Stimulated activated CD4-positive, alpha-beta T cell treated with anti-CD3 and anti-CD28 coated beads, Interleukin-1b, Interleukin-23, amount 100 ng/mL, for 4 hours (primary cell): ENCODE data around the gene MCHR2.
"Not testable (repeated sequence)": the region's sequence is repeated elsewhere in the genome, so short reads cannot be mapped to it uniquely, and the experiment has no call there.

Experiments
- DNase-seq, 2 donors: peaks; one replicate each; pipeline ENCODE4 v3.0.0-alpha.2; 2020; ENCODE audit warnings: low read depth in 2 of 2

Gene MCHR2, protein sequence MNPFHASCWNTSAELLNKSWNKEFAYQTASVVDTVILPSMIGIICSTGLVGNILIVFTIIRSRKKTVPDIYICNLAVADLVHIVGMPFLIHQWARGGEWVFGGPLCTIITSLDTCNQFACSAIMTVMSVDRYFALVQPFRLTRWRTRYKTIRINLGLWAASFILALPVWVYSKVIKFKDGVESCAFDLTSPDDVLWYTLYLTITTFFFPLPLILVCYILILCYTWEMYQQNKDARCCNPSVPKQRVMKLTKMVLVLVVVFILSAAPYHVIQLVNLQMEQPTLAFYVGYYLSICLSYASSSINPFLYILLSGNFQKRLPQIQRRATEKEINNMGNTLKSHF

DNA sequence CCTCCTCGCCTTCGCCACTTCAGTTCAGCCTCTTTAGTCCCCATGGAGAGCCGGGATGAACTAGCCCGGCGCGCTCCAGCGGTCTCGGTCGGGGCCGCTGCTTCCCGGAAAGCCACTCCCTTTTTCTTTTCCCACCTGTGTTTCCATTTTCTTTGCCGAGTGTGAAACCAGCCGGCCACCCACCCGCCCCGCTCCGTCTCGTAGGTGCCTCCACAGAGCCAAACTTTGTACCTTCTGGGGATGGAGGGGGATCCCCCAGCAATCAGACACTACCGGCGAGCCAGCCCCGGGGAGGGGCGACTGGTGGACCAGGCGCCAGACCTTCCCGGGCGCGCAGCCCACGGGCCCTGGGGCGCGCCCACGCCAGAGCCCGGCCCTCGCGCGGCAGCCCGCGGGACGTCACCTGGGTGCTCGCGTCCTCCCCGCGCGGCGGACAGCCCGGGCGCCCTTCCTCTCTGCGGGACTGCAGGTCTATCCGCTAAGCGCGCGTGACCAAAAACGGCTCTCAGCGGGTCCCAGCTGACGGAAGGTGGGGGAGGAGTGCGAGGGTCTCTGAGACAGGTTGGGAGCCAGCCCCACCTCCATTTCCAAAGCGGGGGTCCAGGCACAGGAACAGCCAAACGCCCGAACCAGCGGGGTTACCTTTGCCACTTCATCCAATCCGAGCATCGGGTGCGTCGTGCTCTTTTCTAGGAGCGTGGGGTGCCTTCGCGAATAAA, at the start of gene MCHR2:
Gene MCHR2, minus strand, starts transcription at position 691 of the 719 bp plus-strand sequence. CDS start 38,076 bp downstream, outside the sequence.
- no peak for DNase-seq

DNA sequence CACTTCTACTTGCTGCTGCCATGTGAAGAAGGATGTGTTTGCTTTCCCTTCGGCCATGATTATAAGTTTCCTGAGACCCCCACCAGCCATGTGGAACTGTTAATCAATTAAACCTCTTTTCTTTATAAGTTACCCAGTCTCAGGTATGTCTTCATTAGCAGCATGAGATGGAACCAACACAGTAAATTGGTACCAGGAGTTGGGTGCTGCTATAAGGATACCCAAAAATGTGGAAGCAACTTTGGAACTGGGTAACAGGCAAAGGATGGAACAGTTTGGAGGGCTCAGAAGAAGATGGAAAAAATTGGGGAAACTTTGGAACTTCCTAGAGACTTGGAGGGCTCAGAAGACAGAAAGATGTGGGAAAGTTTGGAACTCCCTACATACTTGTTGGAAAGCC, 44.5 kb upstream of the MCHR2 start:
- not testable (repeated sequence) for DNase-seq

DNA sequence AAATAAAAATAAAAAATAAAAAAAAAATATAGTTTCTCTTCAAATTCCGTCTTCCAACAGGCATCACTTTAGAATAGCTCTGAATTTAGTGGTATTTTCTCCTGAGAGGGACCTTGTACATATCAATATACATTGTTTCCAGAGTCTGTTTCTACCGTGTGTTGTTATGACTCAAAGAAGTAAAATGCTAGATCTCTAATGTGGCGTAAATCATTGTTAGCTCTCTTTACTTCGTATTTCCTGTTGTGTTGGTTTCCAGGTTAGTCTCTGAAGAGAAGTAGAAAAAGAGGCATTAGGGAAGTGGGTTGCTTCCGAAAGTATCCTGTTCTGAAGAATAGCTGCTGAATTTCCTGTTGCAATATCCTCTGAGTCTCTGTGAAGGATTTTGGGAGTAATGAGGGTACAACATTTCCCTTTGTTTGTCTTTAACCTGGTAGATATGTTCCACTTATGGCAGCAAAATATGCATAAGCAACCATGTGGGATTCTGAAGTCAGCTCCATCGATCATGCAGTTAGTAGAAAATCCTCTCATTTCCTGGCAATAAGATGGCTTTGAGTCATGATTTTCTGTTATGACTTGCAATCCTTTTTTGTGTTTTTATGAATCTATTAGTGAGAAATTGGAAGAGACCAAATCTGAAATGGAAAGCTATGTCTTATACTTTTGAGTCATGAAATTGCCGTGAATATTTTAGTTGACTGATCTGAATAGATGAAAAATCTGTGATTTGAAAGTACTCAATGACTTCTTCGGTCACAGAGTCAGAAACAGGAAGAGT, 42.0 kb upstream of the MCHR2 start:
- DNase-seq: no peak

DNA sequence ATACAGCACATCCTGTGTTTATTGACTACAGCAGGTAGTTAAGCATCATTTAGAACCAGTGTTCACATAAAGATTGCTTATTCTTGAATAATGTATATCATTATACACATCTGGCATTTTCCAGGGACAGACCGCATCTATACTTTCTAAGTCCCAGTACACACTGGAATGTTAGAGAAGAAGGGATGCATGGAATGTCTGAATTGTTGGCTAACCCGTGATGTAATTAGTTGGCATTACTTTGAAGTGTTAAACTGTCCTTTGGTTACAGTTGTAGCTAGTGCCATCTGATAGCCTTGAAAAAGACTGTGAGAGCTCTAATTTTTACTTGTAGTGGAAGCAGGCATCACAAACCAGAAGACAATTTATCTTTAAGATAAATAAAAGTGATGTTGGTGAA, 29.8 kb upstream of the MCHR2 start:
- DNase-seq: no peak

DNA sequence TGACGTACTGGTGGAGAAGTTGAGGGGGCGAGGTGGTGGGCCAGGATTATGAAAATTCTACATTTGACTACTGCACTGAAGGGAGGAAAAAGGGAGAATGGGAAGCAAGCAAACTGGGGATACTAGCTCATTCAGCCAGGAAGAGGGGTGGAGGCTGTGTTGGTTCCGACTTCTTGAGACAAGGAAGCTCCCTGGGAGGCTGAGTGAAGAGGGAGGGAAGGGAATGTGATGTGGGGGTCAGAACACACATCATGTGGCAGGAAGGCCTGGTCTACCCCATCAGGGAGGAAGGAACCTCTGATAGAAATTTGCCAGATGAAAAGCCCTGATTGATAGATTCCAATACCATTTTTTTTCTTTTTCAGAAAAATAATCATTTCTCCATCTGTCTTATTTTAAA, 28.8 kb upstream of the MCHR2 start:
- DNase-seq: no peak

DNA sequence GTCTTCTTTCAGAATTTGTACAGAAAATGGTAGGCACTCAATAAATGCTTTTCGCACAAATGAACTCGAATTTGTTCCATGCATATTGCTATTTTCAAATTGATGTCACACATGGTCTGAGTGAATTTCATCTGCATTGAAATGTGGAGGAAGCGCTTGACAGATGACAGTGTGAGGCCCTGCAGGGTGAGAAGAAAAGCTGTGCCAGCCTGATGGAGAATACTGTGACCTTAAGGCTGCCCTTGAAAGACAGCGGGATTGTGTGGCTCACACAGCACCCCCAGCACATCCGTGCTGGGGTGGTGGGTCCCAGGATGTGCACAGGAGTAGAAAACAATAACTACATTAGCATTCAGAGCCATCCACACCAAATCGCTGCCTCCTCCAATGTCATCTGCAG, 14.8 kb upstream of the MCHR2 start:
- no peak for DNase-seq

DNA sequence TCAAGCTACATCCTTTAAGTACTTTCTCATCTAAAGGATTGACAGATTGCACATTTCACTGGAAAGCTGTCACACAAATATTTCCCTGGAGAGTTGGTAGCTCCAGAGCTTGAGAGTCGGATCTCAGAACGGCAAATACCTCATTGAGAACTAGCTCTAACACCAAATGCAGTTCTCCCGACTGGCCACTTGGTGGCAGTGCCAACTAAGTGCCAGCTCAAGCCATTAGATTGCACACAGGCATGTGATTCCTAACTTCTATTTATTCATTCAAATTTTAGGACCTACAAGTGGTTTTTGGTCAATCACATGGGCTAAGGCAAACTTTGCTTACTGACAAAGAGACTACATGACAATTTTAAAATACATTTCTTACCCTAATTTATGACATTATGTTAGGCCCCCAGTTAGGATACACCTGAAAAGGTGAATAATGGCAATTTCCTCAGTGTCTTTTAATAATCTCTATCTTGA, 7.9 kb upstream of the MCHR2 start:
- DNase-seq: peak; percentile 8 to 18

DNA sequence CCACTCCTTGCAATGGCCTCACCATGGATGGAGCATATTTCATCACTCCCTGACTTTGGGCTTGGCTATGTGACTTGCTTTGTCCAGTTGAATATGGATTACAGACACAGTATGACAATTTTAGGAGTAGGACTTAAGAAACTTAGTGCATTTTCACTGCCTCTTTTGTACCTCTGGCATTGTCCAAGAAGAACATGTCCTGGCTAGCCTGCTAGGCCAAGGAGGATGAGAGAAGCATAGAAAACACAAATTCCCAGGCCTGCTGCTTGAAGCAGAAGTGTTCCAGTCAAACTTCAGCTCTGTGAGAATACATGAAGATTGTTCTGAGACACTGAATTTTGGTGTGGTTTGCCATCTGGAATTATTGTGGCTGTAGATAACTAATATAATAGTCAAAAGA, 3.1 kb upstream of the MCHR2 start:
- DNase-seq: no peak

DNA sequence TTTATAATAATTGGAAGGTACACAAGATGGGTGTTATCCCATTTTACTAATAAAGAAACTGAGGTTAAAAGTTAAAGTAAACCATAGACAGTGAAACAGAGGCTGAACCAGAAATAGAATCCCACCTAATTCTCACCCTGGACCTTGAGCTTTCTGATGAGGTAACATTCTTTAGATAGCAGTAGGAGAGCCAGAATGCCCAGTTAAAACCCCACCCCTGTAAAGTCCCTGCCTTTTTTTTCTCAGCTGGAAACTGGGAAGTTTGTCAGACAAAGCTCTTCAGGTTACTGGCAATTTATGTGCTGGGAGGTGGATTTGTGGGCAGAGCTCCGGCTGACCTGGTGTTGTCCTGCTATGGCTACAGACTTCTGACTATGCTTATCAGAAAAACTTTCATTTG, 1.9 kb upstream of the MCHR2 start:
- DNase-seq: no peak

DNA sequence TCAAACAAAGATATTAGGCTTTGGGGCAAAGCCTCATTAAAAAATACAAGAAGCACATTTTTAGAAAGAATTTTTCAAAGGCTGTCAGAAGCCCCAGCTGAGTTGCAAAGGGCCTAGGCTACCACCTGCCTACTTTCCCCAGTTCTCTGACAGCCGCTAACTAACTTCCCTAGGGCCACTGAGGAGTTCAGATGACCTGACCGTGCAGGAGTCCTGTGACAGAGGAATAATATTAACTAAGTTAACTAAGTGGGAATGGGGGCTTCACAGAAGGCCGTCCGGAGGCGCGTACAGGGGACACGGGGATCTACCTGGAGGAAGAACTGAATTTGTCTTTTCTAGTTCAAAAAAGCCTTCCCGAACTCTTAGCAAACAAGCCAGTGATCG, 884 bp downstream of the MCHR2 start:
- DNase-seq: no peak

DNA sequence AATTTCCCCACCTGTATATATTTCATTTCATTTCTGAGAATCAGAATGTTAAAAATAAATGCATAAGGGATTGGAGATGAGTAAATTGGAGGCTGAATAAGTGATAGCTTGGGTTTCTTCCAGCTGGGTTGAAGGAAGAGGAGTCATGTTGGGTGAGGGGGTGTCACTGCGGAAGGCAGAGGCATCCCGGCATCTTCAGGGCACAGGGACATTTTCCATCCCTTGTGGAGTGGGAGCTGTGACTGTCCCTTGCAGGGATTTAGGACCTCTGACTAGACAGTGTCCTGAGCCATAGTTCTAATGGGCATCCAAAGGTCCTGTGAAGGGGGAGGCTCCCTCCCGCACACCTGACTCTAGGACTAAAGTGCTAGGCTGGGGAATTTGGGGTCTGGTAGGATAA, 2.1 kb downstream of the MCHR2 start:
- DNase-seq: no peak

DNA sequence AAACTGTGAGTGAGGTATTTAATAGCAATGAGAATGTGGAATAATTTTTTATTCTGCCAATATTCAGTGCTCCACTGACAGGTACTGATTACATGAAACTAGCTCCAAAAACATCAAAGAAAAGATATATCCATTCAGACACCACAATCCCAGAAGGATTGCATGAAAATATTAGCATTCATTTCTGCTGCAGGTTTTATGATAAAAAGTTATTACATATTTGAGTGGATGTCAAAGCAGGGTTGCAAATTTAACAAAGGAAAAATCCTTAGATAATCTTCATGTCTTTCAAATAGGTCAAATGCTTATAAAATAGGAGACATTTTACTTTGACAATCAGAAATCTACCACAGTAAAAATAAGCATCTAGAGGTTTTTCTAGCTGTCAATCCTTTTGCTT, 13.3 kb downstream of the MCHR2 start:
- DNase-seq: no peak

DNA sequence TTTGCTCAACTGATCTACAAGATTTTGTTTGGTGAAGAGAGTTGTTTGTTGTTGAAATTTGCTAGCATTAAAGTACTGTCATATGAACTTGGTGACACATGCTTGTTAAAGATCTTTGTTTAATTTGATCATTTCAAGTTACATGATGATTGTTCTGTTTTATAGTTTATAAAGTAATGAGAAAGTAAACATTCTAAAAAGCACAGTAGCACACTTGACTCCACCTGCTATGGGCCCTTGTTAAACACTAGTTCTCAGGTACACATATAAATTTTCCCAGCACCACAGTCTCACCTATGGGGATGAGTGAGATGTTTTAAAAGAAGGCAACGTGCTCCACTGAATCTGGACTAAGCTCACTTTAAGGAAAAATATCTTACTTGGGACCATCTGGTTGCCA, 14.1 kb downstream of the MCHR2 start:
- DNase-seq: no peak

DNA sequence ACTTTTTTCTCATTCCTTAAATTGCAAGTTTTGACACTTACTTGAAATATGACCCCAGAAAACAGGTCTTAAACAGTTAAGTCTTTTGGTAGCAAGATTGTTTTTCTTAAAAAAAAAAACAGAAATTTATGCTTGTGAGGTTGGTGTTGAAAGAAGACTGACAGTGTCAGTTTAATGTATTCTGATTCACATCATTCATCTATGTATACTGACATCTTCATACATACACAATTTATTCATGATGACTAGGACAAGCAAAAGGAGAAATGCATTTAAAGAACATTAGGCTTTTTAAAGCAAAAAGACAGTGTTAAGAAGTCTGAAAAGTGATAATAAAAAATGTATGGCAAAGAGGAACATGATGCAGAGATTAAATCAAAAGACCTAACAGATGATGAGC, 27.0 kb downstream of the MCHR2 start:
- no peak for DNase-seq

DNA sequence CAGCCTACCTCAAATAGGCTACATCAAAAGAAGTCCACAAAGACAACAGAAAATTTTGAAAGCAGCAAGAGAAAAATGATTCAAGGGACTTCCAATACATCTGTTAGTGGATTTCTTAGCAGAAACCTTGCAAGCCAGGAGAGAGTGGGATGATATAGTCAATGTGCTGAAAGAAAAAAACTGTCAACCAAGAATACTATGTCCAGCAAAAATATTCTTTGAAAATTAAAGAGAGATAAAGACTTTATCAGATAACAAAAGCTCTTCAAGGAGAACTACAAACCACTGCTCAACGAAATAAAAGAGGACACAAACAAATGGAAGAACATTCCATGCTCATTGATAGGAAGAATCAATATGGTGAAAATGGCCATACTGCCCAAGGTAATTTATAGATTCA, 34.0 kb downstream of the MCHR2 start:
- DNase-seq: no peak

DNA sequence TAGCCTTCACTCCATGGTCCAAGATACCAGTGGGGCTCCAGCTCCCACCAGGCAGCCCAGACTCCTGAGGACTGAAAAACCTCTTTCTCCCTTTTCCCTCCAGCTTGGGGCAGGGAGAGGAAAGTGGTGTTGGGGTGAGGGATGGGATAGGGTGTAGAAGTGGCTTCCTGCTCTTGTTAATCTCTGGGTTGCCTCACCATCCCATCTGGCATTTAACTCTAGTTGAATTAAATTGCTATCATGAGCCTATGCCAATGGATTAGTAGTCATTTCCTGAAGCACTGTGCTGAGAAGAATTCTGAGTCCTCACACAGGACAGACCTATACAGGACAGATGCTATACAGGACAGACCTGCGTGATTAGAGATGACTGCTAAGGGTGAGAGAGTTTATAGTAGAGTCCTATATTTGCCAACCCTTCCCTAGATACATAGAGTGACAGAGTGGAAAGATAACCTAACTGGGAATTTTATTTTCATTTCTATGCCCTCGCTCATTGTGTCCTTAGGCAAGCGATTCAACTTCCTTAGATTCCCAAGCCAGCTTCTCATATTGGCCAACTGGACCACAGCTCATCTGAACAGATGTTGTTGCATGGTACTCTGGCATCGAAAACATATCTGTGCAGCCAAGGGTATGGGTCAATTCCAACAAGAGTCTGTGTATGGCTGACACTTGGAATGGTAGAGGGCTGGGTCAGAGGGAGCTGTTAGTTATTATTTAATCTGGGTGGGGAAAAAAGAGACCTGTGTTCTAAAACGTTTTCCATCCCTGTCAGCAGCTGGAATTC, 42.8 kb downstream of the MCHR2 start:
- no peak for DNase-seq

DNA sequence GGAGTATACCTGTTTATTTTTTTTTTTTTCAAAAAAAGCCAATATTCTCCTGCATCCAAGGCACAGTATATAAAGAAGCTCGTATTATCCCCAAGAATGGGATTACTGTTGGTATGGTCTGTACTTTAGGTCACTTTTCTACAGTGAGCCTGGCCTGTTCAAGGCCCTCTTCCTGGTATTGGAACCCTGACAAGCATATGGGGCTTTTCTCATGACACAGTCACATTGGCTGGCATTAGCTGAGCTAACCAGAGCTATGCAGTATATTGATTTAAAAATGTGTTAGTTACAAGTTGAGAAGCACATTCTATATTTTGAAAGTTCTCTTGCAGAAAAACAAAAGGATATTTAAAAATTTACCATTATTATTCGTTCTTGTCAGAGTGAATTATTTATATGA, 48.0 kb downstream of the MCHR2 start:
- no peak for DNase-seq

DNA sequence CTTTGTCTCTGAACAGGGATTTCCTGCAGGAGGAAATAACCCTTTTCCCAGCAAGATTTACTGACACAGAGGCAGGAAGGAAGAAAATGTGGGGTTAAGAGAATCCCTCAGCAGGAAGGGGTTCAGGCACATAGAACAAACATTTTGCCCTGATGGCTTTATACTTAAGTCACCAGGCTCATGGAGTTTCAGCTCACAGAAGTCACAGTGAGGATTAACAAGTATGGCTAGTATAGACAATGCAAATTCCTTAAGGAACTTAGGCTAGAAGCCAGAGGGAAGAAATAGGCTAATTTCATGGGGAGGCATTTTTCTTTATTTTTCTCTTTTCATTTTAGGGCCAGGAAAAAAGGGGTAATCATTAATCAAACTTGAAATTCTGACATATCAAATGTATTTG, 50.2 kb downstream of the MCHR2 start:
- no peak for DNase-seq

DNA sequence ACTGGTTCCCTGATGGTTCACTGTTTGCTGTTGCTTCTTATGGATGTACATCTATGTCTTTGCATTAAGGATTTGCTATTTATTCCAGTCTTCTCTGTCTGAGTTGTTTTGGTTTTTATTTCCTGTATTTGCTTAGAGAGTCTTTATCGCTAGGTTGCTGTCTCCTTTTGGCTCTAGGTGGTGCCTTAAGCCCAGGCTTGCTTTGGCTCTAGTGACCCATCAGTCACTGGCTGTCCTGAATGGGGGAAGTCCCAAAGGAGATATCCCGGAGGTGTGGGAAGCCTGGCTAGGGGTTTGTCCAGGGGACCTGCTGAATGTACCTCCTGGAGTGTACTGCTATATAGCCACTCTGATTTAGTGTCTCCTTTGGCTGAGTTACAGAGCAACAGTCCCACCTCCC, 53.4 kb downstream of the MCHR2 start:
- DNase-seq: no peak

DNA sequence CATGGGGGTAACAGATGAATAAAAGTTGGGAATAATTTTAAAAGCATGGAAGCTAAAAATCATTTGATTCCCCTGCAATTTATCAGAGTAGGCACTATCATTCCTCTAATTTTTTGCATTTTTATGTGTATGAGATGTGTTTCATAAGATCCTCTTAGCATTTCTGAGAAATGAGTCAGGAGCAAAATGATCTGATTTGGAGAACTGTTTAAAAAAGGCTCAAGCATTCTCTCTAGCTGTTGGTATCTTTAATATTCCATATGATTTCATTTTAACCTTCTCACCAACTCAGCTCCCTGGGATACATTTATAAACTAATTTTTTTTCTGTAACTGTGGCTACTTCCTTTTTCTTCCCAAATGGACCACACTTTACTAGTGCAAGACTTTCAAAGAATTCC, 60.9 kb downstream of the MCHR2 start:
- no peak for DNase-seq

DNA sequence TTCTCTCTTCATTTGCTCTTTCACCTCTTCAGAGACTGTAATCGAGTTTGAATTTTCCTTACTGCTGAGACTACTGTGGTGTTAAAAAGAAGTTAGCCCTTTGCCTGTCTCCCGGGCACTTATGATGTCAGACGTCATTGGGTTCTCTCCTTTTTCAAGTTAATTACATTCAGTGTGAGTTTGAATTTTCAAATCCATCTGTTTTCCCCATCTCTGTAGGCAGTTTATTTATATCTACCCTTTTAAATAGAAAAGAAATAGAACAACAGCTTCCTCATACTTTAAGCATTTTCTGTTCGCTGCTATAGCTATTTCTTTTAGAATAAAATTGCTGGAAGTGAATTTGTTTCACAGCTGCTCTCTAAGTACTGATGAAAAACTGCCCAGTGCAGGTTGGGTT, 81.4 kb downstream of the MCHR2 start:
- no peak for DNase-seq
